HepG2 (cell line): ENCODE measurements around the gene SLC25A23. TPM values are rescaled to one million over a fixed set of nuclear protein-coding genes. Genes with fewer than 3 reads are reported as not detected.

Source experiments
- ARID5B ChIP-seq: IDR thresholded peaks from 2 replicates; pipeline ENCODE4 v1.4.0; 2020; ENCODE audit warnings: mild to moderate bottlenecking, missing genetic modification reagents
- DPF2 ChIP-seq: sonication (generic); formaldehyde crosslinking; IDR thresholded peaks from 2 replicates; pipeline ENCODE4 v1.4.0; 2020; ENCODE audit warnings: mild to moderate bottlenecking, low read depth, missing genetic modification reagents, borderline replicate concordance
- HMG20A ChIP-seq: IDR thresholded peaks from 2 replicates; pipeline ENCODE4 v1.6.1; 2016; ENCODE audit warnings: borderline replicate concordance
- HOXA5 ChIP-seq: sonication (generic); formaldehyde crosslinking; IDR thresholded peaks from 2 replicates; pipeline ENCODE4 v1.4.0; 2020; ENCODE audit warnings: missing genetic modification reagents
- RARA ChIP-seq: IDR thresholded peaks from 2 replicates; pipeline ENCODE4 v1.6.1; 2016; ENCODE audit warnings: missing genetic modification reagents, missing compliant biosample characterization
- RFX3 ChIP-seq: IDR thresholded peaks from 2 replicates; pipeline ENCODE4 v1.6.1; 2016; ENCODE audit warnings: missing biosample characterization, missing genetic modification reagents
- RFX5 ChIP-seq: IDR thresholded peaks from 2 replicates; pipeline ENCODE4 v1.6.1; 2011; ENCODE audit warnings: low read depth, low read length, improper control_type of control experiment
- SALL1 ChIP-seq: sonication (generic); formaldehyde crosslinking; IDR thresholded peaks from 2 replicates; pipeline ENCODE4 v1.8.0; 2022; ENCODE audit warnings: mild to moderate bottlenecking, missing genetic modification reagents
- SSRP1 ChIP-seq: IDR thresholded peaks from 2 replicates; pipeline ENCODE4 v1.6.1; 2016; ENCODE audit warnings: control low read depth
- YEATS4 ChIP-seq: sonication (generic); formaldehyde crosslinking; IDR thresholded peaks from 2 replicates; pipeline ENCODE4 v1.4.0; 2020; ENCODE audit warnings: missing genetic modification reagents, borderline replicate concordance
- ZNF18 ChIP-seq: sonication (generic); formaldehyde crosslinking; IDR thresholded peaks from 2 replicates; pipeline ENCODE4 v1.8.0; 2022; ENCODE audit warnings: mild to moderate bottlenecking, missing genetic modification reagents; ENCODE audit not compliant: insufficient replicate concordance
- ZNF251 ChIP-seq: sonication (generic); formaldehyde crosslinking; IDR thresholded peaks from 2 replicates; pipeline ENCODE4 v1.9.0; 2021; ENCODE audit warnings: mild to moderate bottlenecking, missing genetic modification reagents
- ZNF441 ChIP-seq: sonication (generic); formaldehyde crosslinking; IDR thresholded peaks from 2 replicates; pipeline ENCODE4 v1.7.0; 2021; ENCODE audit warnings: missing genetic modification reagents, borderline replicate concordance
- ZNF563 ChIP-seq: sonication (generic); formaldehyde crosslinking; IDR thresholded peaks from 2 replicates; pipeline ENCODE4 v1.8.0; 2022; ENCODE audit warnings: mild to moderate bottlenecking, moderate library complexity, missing genetic modification reagents
- ZNF609 ChIP-seq: sonication (generic); formaldehyde crosslinking; IDR thresholded peaks from 2 replicates; pipeline ENCODE4 v1.4.0; 2020; ENCODE audit warnings: mild to moderate bottlenecking, missing genetic modification reagents, borderline replicate concordance
- ZNF652 ChIP-seq: IDR thresholded peaks from 2 replicates; pipeline ENCODE4 v1.6.1; 2016; ENCODE audit warnings: low read depth, borderline replicate concordance
- ZNF724P ChIP-seq: sonication (generic); formaldehyde crosslinking; IDR thresholded peaks from 2 replicates; pipeline ENCODE4 v1.8.0; 2022; ENCODE audit warnings: missing genetic modification reagents, borderline replicate concordance
- ZNF761 ChIP-seq: sonication (generic); formaldehyde crosslinking; conservative IDR thresholded peaks from 2 replicates; pipeline ENCODE4 v1.4.0; 2020; ENCODE audit warnings: mild to moderate bottlenecking, missing genetic modification reagents
- ZNF772 ChIP-seq: sonication (generic); formaldehyde crosslinking; IDR thresholded peaks from 2 replicates; pipeline ENCODE4 v1.5.0; 2020; ENCODE audit warnings: mild to moderate bottlenecking, missing genetic modification reagents
- polyA plus RNA-seq, 8 experiments: library from polyadenylated mRNA; depleted of rRNA in 3 of 8; stranded (reverse) in 7 of 8; unstranded in 1 of 8; fragments of >200 nt; fragmentation: Illumina TruSeq in 4 of 8; extraction: Trizol in 4 of 8; gene quantifications; 2 replicates each; pipeline versions ENCODE4 v1.2.1 to v1.2.3, GENCODE V29; 2011 to 2016; ENCODE audit warnings: low read depth in 4 of 8, missing spikeins in 1 of 8, mixed read lengths in 1 of 8; ENCODE audit not compliant: insufficient read depth in 1 of 8
- total RNA-seq, 5 experiments: library from RNA; depleted of rRNA; stranded (reverse); fragments of >200 nt; fragmentation: Illumina TruSeq; extraction: Trizol; gene quantifications; 2 replicates each; pipeline ENCODE4 v1.2.3, GENCODE V29; 2016; ENCODE audit warnings: low read depth in 1 of 5

Gene SLC25A23
- total and polyA plus RNA-seq, 2 of the 13 experiments (the other 11 are each of a cell fraction or from before 2014, with no cell fraction given): 12.4 to 15.2 TPM

GRCh38 chr19:6402837-6403608 lies 56.6 kb downstream of the SLC25A23 start (continued):
- 0 out of 2 replicates have a peak, but pooled peaks have one; percentile 26 for TF ChIP-seq ZNF563 (CRISPR knock-in tag)
- TF ChIP-seq ZNF761 (CRISPR knock-in tag): no peak
- peak; percentile 75 for TF ChIP-seq RARA (CRISPR knock-in tag)
- TF ChIP-seq ARID5B (CRISPR knock-in tag): peak; percentile 59
- TF ChIP-seq ZNF441 (CRISPR knock-in tag): 0 out of 2 replicates have a peak, but pooled peaks have one; percentile 56
- 0 out of 2 replicates have a peak, but pooled peaks have one; percentile 41 for TF ChIP-seq ZNF652 (CRISPR knock-in tag)
- no peak for TF ChIP-seq SALL1 (CRISPR knock-in tag)
- no peak for TF ChIP-seq ZNF251 (CRISPR knock-in tag)
- 0 out of 2 replicates have a peak, but pooled peaks have one; percentile 40 for TF ChIP-seq HOXA5 (CRISPR knock-in tag)
- no peak for TF ChIP-seq ZNF18 (CRISPR knock-in tag)
- peak; percentile 29; the same call in 1 of the 2 replicates for TF ChIP-seq ZNF609 (CRISPR knock-in tag)
- TF ChIP-seq YEATS4 (CRISPR knock-in tag): 0 out of 2 replicates have a peak, but pooled peaks have one; percentile 43
- peak; percentile 65; the same call in 1 of the 2 replicates for TF ChIP-seq ZNF772
- peak; percentile 56; the same call in 1 of the 2 replicates for TF ChIP-seq HMG20A (CRISPR knock-in tag)
- TF ChIP-seq DPF2 (CRISPR knock-in tag): peak; percentile 19; the same call in 1 of the 2 replicates
- TF ChIP-seq RFX3 (CRISPR knock-in tag): peak; percentile 86
- TF ChIP-seq ZNF724P (CRISPR knock-in tag): peak; percentile 44; the same call in 1 of the 2 replicates
- TF ChIP-seq SSRP1 (CRISPR knock-in tag): no peak
- peak; percentile 96 for TF ChIP-seq RFX5
